ENCODE results near the gene MYH6. TPM values are rescaled to one million over a fixed set of nuclear protein-coding genes. Genes with fewer than 3 reads are reported as not detected.

Gene MYH6
- total RNA-seq, 1 donor from 2014 or later = 1,823 TPM

DNA sequence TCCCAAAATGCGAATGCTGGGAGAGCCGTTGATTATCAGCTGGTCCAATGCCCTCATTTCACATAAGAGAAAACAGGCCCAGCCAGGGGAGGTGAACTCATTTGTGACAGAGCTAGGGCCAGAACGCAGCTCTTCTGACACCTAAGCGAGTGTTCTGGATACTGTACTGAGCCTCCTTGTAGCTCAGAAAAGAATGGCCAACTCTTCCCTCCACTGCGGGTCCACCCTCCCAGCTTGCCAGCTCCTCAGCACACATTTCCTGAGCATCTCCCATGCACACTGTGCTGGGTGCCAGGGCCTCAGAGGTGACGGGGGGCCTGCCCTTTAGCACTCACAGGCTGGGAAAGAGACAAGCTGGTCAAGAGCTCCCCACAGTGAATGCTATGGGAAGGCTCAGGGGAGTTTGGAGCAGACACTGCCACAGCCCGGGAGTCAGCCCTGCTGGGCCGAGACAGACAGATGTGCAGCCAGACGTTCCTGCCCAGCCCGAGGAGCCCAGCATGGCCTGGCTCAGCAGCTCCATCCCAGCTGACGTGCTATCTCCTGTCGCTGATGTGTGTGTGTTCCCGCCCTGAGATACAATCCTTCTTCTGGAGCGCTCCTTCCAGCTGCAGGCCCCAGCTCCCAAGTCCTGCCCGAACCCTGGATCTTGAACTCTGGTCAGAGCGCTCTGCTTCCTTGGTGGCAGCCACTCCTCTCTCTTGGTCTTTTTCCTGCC, 27.7 kb downstream of the MYH6 start:
- Histone ChIP-seq H3K36me3 (peaks cover 32% of the 10 kb centered on the region), H3K4me1 (peaks cover 17% of the 10 kb centered on the region), H3K9me3 (replicated peaks) (no peaks in the 10 kb centered on the region), H3K27ac (replicated peaks) (peak overlapping the region; percentile 48), H3K4me3 (no peak overlapping the region), H3K27me3 (ENCODE audit: low read depth) (peaks cover 7% of the 10 kb centered on the region)
- intact Hi-C loops (cut with micrococcal nuclease) = no loop called here
- no peak for DNase-seq
- TF ChIP-seq, protein P1, sequence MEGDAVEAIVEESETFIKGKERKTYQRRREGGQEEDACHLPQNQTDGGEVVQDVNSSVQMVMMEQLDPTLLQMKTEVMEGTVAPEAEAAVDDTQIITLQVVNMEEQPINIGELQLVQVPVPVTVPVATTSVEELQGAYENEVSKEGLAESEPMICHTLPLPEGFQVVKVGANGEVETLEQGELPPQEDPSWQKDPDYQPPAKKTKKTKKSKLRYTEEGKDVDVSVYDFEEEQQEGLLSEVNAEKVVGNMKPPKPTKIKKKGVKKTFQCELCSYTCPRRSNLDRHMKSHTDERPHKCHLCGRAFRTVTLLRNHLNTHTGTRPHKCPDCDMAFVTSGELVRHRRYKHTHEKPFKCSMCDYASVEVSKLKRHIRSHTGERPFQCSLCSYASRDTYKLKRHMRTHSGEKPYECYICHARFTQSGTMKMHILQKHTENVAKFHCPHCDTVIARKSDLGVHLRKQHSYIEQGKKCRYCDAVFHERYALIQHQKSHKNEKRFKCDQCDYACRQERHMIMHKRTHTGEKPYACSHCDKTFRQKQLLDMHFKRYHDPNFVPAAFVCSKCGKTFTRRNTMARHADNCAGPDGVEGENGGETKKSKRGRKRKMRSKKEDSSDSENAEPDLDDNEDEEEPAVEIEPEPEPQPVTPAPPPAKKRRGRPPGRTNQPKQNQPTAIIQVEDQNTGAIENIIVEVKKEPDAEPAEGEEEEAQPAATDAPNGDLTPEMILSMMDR (IDR thresholded peaks at IDR 0.05; ENCODE audit: borderline replicate concordance) = no peak

DNA sequence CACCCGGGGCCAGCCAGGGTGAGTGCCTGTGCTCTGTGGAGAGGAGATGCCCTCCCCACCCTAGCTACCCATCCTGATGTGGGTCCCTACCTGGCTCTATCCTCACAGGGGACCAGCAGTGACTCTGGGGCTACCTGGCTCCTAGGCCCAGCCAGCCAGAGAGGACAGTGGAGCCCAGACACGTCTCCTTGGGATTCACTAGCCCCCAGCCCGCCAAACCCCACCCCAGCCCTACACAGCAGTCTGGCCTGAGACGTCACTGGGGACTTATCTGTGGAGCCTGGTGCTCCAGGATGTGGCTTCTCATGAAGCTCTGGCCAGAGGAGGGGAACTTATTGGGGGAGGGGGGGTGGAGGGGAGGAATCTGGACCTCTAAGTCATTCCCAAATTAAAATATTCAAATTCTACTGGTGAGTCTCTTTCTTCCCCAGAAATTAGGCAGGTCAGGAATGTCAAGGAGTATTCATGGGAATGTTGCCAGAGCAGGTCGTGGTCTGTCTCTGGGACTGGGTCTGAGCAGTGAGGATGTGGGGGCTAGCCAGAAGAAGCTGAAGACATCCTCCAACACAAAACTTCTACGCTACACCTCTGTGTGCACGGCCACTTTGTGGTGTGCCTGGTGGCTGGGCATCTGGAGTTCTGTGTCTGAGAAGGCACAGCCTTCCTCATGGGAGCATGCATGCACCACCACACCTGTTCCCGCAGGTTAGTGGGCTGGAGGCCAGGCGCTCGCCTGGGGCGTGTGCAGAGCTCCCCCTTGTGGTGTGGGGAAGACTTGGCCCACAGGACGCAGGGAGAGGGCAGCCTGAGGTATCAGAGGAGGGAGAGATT, 28.5 kb downstream of the MYH6 start:
- intact Hi-C loops (cut with micrococcal nuclease) = loop anchor here (5.0 kb wide), 1 partner anchor 52 kb away; no protein-coding TSS in a partner anchor
- TF ChIP-seq, protein P1 (IDR thresholded peaks at IDR 0.05; ENCODE audit: borderline replicate concordance) = peak; percentile 88
- Histone ChIP-seq H3K9me3 (replicated peaks) (no peaks in the 10 kb centered on the region), H3K36me3 (peaks cover 24% of the 10 kb centered on the region), H3K27ac (replicated peaks) (peak overlapping the region; percentile 48), H3K4me3 (no peak overlapping the region), H3K4me1 (peaks cover 17% of the 10 kb centered on the region), H3K27me3 (ENCODE audit: low read depth) (peaks cover 7% of the 10 kb centered on the region)
- peak; percentile 60 for DNase-seq

DNA sequence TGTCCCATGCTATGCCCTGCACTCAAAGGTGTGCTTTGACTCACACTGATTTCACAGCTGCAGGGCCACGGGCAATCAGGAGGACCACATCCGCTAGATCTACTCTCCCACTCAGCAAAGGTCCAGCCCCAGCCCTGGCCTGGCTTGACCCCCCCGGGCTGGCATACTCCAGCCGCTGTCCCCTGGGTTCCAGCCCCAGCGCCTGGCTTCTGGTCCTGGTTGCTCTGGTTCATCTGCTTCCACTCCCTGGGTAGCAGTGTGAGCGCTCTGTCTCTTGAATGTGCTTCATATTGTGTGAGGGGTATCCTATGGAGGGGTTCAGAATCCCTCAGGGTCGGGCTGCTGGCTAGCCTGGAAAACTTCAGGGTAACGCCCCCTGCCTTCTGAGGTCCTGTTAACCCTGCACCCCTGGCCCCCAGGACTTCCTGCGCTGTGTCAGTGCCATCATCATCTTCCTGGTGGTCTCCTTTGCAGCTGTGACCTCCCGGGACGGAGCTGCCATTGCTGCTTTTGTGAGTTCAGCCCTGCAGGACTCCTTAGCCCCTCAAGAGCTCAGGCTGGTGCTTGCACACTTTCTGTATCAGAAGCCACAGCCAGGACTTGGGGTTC, 29.4 kb downstream of the MYH6 start:
- Histone ChIP-seq H3K36me3 (peaks cover 20% of the 10 kb centered on the region), H3K4me1 (peaks cover 17% of the 10 kb centered on the region), H3K27me3 (ENCODE audit: low read depth) (peaks cover 7% of the 10 kb centered on the region), H3K9me3 (replicated peaks) (no peaks in the 10 kb centered on the region), H3K27ac (replicated peaks) (peak overlapping the region; percentile 47), H3K4me3 (no peak overlapping the region)
- intact Hi-C loops (cut with micrococcal nuclease) = loop anchor here (5.0 kb wide), 1 partner anchor 51 kb away; no protein-coding TSS in a partner anchor
- TF ChIP-seq, protein P1 (IDR thresholded peaks at IDR 0.05; ENCODE audit: borderline replicate concordance) = no peak
- no peak for DNase-seq

DNA sequence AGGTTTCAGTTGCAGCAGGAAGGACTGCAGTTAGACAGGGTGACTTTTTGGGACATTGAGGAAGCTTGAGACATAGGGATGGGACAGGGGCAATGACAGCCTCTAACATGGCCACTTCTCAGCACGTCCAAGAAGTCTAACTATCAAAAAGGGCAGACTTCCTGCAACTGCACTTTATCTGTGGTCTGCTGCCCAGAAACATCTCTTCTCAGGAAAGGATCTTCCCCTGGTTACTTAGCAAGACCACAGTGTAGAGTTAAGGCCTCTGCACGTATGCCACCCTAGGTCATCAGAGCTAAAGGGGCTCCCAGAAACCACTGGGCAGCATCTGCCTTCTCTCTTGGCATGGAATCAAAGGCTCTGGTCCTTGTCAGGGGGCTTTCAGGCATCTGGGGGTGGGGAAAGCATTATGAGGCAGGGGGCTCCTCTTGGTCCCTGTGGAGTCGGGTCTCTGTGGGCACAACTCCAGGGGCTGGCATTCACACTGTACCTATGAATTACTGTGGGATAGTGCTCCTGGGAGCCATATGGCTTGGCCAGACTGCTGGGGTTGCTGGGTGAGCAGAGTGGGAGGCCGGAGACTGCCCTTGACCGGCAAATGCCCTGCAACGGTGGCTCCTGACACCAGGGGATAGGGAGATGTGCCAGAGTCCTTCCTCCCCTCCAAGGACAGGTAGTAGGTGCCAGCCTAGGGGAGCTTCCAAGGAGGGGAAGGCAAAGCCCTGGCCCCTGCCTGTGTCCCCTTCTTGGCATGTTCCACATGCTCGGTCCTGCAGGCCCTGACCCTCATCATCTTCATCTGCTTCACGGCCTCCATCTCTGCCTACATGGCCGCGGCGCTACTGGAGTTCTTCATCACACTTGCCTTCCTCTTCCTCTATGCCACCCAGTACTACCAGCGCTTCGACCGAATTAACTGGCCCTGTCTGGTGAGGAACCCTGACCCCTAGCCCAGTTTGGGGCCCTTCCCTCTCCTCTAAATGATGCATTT, 30.2 kb downstream of the MYH6 start:
- H3K4me1 ChIP-seq = peaks cover 17% of the 10 kb centered on the region
- peaks cover 7% of the 10 kb centered on the region for H3K27me3 ChIP-seq (ENCODE audit: low read depth)
- peak overlapping the region; percentile 47 for H3K4me3 ChIP-seq
- TF ChIP-seq, protein P1 (IDR thresholded peaks at IDR 0.05; ENCODE audit: borderline replicate concordance) = no peak
- no peak for DNase-seq
- intact Hi-C loops (cut with micrococcal nuclease) = loop anchor here (5.0 kb wide), 1 partner anchor 51 kb away; no protein-coding TSS in a partner anchor
- H3K27ac ChIP-seq (replicated peaks) = peak overlapping the region; percentile 47
- H3K36me3 ChIP-seq = peaks cover 12% of the 10 kb centered on the region
- H3K9me3 ChIP-seq (replicated peaks) = no peaks in the 10 kb centered on the region
